ENCODE data around the gene SEC16A. TPM values are rescaled to one million over a fixed set of nuclear protein-coding genes. Genes with fewer than 3 reads are reported as not detected.

The SEC16A gene
- polyA plus RNA-seq, 4 donors = 55.1 to 68.6 (median 62.3) TPM

- peak in 1 of 4 donors; percentile 42 for DNase-seq (ENCODE audit: low read depth in 4 of 4, low spot score in 3 of 4)
Observed at GRCh38 chr9:136488247-136489214, 5.7 kb upstream of the SEC16A start.

DNA sequence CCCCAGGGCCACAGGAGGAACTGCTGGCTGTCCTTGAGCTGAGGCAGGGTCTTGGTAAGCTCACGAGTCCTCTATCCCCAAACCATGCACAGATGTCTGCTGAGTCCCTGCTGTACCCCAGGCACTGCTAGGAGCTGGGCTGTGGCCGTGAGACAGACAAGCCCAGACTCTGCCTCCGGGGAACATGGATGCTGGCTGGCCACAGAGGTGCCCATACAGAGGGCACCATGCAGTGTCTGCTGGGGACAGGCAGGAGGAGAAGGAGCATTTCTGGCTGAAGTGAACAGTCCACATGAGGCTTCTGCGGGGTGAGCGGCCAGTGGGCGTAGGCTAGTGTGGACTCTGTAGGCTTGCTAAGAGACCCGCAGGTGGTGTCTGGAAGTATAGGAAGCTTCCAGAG lies 4.8 kb upstream of the SEC16A start:
- no peak for DNase-seq (ENCODE audit: low read depth in 4 of 4, low spot score in 3 of 4)

- DNase-seq (ENCODE audit: low read depth in 4 of 4, low spot score in 3 of 4) = no peak
Observed at GRCh38 chr9:136486823-136487620, 4.2 kb upstream of the SEC16A start.

DNA sequence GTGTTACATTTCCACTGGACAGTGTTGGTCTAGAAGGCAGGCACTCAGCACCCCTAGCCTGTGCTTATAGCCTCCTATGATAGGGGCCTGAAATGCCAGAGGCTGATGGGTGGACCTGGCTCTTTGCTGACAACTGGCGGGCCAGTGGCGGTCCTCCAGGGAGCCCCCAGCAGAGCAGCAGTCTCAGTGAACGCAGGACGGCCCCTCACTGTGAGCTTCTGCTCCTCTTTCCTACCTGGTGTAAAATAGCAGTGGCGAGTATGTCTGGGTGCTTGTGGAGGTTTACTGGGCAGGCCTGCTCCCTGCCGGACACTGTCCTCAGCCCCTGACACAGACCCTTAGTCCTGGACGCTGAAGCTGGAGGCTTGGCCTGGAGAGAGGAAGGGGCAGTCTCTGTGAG lies 3.3 kb upstream of the SEC16A start:
- no peak for DNase-seq (ENCODE audit: low read depth in 4 of 4, low spot score in 3 of 4)

GRCh38 chr9:136485049-136486045 lies 2.5 kb upstream of the SEC16A start:
- DNase-seq (ENCODE audit: low read depth in 4 of 4, low spot score in 3 of 4) = peak; percentile 47 to 75 (median 68)

DNA sequence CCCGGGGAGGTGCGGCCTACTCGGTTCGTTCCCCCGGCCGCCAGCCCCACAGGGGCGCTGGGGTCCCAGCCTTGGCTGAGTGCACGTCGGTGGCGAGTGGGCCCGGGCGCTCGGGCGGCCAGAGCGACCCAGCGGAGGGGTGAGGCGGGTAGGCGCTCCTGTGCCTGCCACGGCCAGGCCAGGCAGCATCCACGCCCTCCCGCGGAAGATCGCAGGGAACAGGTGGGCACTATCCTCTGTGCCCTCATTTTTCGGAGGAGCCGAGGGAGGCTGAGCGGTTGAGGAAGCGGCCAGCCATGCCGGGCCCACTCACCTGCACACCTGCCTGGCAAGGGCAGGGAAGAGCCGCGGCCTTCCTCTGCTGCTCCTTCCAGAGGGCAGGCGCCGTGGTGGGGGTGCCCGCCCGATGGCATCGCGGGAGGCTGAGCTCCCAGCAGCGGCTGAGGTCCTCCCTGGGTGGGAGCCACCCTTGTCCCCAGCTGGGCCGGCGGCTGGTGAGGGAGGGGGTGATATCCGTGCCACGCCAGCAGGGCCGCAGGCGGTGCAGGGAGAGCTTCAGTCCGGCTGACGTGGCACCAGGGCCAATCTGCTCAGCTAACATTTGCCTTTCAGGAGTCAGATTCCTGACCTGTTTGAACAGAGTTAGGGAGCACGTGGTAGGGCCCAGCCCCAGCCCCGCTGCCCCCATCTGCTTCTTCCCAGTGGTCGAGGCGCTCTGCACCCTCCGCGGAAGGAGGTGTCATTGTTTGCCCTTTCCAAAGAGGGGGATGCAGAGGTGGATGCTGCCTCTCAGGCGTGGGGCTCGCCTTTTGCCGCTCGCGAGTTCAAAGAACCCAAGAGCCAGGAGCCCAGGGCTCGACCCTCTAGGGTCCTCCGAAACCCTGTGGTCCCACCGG lies 1.6 kb upstream of the SEC16A start:
- DNase-seq (ENCODE audit: low read depth in 4 of 4, low spot score in 3 of 4) = no peak

DNA sequence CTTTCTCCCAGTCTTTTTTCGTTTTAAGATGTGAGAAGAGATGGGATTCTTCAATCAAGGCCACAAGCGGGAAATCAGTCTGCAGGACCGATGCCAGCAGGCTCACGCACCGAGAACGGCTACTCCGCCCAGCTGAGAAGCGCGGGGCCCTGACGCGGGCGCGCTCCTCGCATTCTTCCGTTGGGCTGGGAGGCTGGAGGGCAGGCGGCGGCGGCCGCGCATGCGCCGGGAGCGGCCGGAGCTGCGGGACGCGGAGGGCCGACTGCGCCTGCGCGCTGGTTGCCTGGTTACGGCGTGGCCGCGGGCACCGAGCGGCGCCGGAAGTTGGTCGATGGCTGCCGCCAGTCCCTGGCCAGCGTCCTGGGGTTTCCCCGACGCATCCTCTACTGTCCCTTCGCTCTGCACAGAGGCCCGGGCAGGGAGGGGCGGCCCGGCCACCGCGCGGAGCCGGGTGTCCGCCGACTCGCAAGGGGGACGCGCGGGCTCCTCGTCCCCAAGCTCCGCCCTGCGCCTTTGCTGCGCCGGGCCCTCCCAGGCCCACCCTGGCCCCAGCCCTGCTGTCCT lies 831 bp upstream of the SEC16A start:
- peak; percentile 76 to 92 (median 80) for DNase-seq (ENCODE audit: low read depth in 4 of 4, low spot score in 3 of 4)

GRCh38 chr9:136482046-136482792 lies 621 bp downstream of the SEC16A start:
- no peak for DNase-seq (ENCODE audit: low read depth in 4 of 4, low spot score in 3 of 4)

- no peak for DNase-seq (ENCODE audit: low read depth in 4 of 4, low spot score in 3 of 4)
Observed at GRCh38 chr9:136481558-136481957, 1.3 kb downstream of the SEC16A start.

- DNase-seq (ENCODE audit: low read depth in 4 of 4, low spot score in 3 of 4) = no peak
Observed at GRCh38 chr9:136476369-136477150, 6.3 kb downstream of the SEC16A start.

GRCh38 chr9:136474974-136475865 lies 7.6 kb downstream of the SEC16A start:
- DNase-seq (ENCODE audit: low read depth in 4 of 4, low spot score in 3 of 4) = no peak

GRCh38 chr9:136474021-136474640 lies 8.7 kb downstream of the SEC16A start:
- no peak for DNase-seq (ENCODE audit: low read depth in 4 of 4, low spot score in 3 of 4)

- DNase-seq (ENCODE audit: low read depth in 4 of 4, low spot score in 3 of 4) = no peak
Observed at GRCh38 chr9:136473354-136473721, 9.5 kb downstream of the SEC16A start.

GRCh38 chr9:136472640-136473353 lies 10.0 kb downstream of the SEC16A start:
- no peak for DNase-seq (ENCODE audit: low read depth in 4 of 4, low spot score in 3 of 4)

DNA sequence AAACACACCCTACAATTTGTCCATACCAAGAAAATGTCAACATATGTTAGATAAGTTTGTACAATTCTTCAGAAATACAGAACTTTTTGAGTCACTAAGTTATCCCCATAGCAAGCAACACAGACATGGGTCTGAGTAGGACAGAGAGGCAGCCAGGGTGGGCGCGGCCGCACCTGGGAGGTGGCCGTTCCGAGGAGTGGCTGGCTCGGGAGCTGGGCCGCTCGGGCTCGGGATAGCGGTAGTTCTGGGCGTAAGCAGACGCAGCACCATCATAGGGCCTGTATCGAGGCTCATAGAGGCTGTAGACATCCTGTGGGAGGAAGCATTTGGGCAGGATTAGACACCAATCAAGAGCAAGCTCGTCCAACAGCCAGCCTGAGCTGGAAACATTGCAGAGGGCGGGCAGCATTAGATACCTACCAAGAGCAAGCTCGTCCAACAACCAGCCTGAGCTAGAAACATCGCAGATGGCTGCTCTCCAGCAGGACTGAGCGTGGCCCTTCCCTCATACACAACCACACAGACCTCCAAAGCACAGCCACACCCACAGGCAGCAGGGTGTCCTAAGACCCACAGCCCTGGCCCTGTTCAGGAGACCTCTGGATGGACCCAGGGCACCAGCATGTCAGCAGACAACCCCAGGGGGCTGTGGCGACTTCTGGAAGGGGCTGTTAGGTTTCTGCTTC lies 10.9 kb downstream of the SEC16A start:
- no peak for DNase-seq (ENCODE audit: low read depth in 4 of 4, low spot score in 3 of 4)

All from right renal pelvis (tissue), 4 donors.